ENCODE data around the gene AMER1. TPM values are rescaled to one million over a fixed set of nuclear protein-coding genes. Genes with fewer than 3 reads are reported as not detected.

The AMER1 gene
- total and polyA plus RNA-seq, 8 donors, result 0.92 to 5.1 (median 3.1) TPM

- DNase-seq (peak in 4 of 6 donors; percentile 2 to 46 (median 30)), FAIRE-seq (no peak), ATAC-seq (no peak)
- Histone ChIP-seq H3K4me1 (peaks cover 0 to 9% (median 2%) of the 10 kb centered on the region in 3 donors), H3K36me3 (no peaks in the 10 kb centered on the region), H3K27ac (peak overlapping the region; percentile 81 to 94 (median 89)), H3K4me3 (peak overlapping the region in 3 of 4 donors; percentile 45 to 60 (median 55)), H3K9me3 (no peaks in the 10 kb centered on the region), H3K27me3 (no peaks in the 10 kb centered on the region)
- no peak for TF ChIP-seq CTCF (IDR thresholded peaks at IDR 0.05)
- intact Hi-C loops (cut with DNase I), result no loop called here
- 19 to 43% methylated on average over 5 of the region's 5 CpGs for WGBS, 2 donors
Measured at GRCh38 chrX:64206556-64207162, 1.2 kb upstream of the AMER1 start.

- no peaks in the 10 kb centered on the region for H3K9me3 ChIP-seq
- no peak for TF ChIP-seq CTCF (IDR thresholded peaks at IDR 0.05)
- peaks cover 0 to 9% (median 2%) of the 10 kb centered on the region in 3 donors for H3K4me1 ChIP-seq
- no peaks in the 10 kb centered on the region for H3K36me3 ChIP-seq
- peak; percentile 75 for FAIRE-seq
- DNase-seq, result peak; percentile 91 to 95 (median 93)
- peak; percentile 84 to 93 (median 86) for ATAC-seq
- 0 to 39% methylated on average over 44 to 45 of the region's 45 CpGs for WGBS, 2 donors
- peak overlapping the region; percentile 81 to 94 (median 89) for H3K27ac ChIP-seq
- intact Hi-C loops (cut with DNase I), result no loop called here
- H3K4me3 ChIP-seq, result peak overlapping the region; percentile 45 to 60 (median 55)
- no peaks in the 10 kb centered on the region for H3K27me3 ChIP-seq
Measured at GRCh38 chrX:64205735-64206501, 410 bp upstream of the AMER1 start.

- DNase-seq, result peak; percentile 34 to 79 (median 54)
- Histone ChIP-seq H3K27me3 (no peaks in the 10 kb centered on the region), H3K9me3 (no peaks in the 10 kb centered on the region), H3K36me3 (no peaks in the 10 kb centered on the region), H3K27ac (peak overlapping the region; percentile 81 to 94 (median 89)), H3K4me1 (peaks cover 0 to 9% (median 2%) of the 10 kb centered on the region in 3 donors), H3K4me3 (peak overlapping the region; percentile 45 to 60 (median 55))
- WGBS, 2 donors, result 0 to 29% methylated on average over 39 to 46 of the region's 46 CpGs
- no peak for FAIRE-seq
- ATAC-seq, result peak; percentile 18 to 33 (median 28)
- TF ChIP-seq CTCF (IDR thresholded peaks at IDR 0.05), result no peak
- intact Hi-C loops (cut with DNase I), result no loop called here
Measured at GRCh38 chrX:64204701-64205440, 637 bp downstream of the AMER1 start.

- no peaks in the 10 kb centered on the region for H3K36me3 ChIP-seq
- H3K27me3 ChIP-seq, result no peaks in the 10 kb centered on the region
- peak; percentile 21 to 80 (median 44) for DNase-seq
- H3K4me1 ChIP-seq, result peaks cover 0 to 9% (median 2%) of the 10 kb centered on the region in 3 donors
- TF ChIP-seq CTCF (IDR thresholded peaks at IDR 0.05), result no peak
- H3K27ac ChIP-seq, result peak overlapping the region; percentile 81 to 94 (median 89)
- intact Hi-C loops (cut with DNase I), result no loop called here
- H3K9me3 ChIP-seq, result no peaks in the 10 kb centered on the region
- 6 to 35% methylated on average over 23 of the region's 23 CpGs for WGBS, 2 donors
- peak; percentile 1 to 7 (median 4) for ATAC-seq
- H3K4me3 ChIP-seq, result peak overlapping the region in 3 of 4 donors; percentile 45 to 60 (median 55)
- no peak for FAIRE-seq
Measured at GRCh38 chrX:64204252-64204651, 1.3 kb downstream of the AMER1 start.
